Adrenal gland (tissue), 5 donors: ENCODE measurements around the gene UPK3BL1.
"Not testable (repeated sequence)": the region's sequence is repeated elsewhere in the genome, so short reads cannot be mapped to it uniquely, and the experiment has no call there.

Source experiments
- CTCF ChIP-seq, 6 experiments: fragments of 450-650 bp in 4 of 6; fragments of 200-600 bp in 2 of 6; sonication (generic) in 1 of 6; IDR thresholded peaks; 1 replicate in 5 of 6; 2 replicates in 1 of 6; pipeline versions ENCODE4 v1.5.1 to v1.8.0; 2016 to 2021; ENCODE audit warnings: antibody characterized with exemption in 6 of 6, mild to moderate bottlenecking in 2 of 6, moderate library complexity in 1 of 6
- POLR2A ChIP-seq, 2 donors: fragments of 450-650 bp; IDR thresholded peaks; one replicate each; pipeline ENCODE4 v1.6.1; 2017; ENCODE audit warnings: antibody characterized with exemption in 2 of 2, mild to moderate bottlenecking in 2 of 2, moderate library complexity in 1 of 2
- donor health status: DM: no; HTN: no; CAD: no.

GRCh38 chr7:102606848-102607247, 35.7 kb downstream of the UPK3BL1 start:
- TF ChIP-seq CTCF, POLR2A (IDR thresholded peaks at IDR 0.05): not testable (repeated sequence)
